ENCODE results near the gene ZNF33A.

GRCh38 chr10:38003588-38003987 lies 6.9 kb upstream of the ZNF33A start:
- TF ChIP-seq CTCF (conservative IDR thresholded peaks at IDR 0.05; ENCODE audit: low read depth, low read length) = no peak
- TF ChIP-seq EZH2 (IDR thresholded peaks at IDR 0.05; ENCODE audit: low read length, unreplicated experiment) = no peak
- no peak for TF ChIP-seq EZH2phosphoT487 (IDR thresholded peaks at IDR 0.05; ENCODE audit: borderline replicate concordance, low read length)
